Measurements from ENCODE around the gene PAK5. TPM values are rescaled to one million over a fixed set of nuclear protein-coding genes. Genes with fewer than 3 reads are reported as not detected.

The PAK5 gene
- total and polyA plus RNA-seq, 8 donors = 1.0 to 2.0 (median 1.5) TPM

DNA sequence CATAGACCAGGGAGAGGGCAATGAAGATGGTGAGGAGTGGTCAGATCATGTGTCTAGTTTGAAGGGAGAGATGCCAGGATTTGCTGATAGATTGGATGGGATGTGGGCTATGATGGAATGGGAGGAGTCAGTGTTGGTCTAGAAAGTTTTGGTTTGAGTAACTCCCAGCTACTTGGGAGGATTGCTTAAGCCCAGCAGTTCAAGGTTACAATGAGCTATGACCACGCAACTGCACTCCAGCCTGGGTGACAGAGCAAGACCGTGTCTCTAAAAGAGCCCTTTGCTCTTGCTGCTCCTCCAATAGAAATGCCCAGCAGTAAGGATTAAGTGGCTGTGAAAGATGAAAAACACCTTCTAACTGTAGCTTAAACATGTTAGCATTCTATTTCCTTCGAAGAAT is 342.7 kb downstream of the PAK5 start:
- Histone ChIP-seq H3K27ac (no peak overlapping the region), H3K4me3 (no peak overlapping the region), H3K27me3 (no peaks in the 10 kb centered on the region), H3K36me3 (no peaks in the 10 kb centered on the region), H3K4me1 (no peaks in the 10 kb centered on the region), H3K9me3 (no peaks in the 10 kb centered on the region)
- 76 to 78% methylated on average over 3 of the region's 3 CpGs for WGBS, 2 donors
- FAIRE-seq (no peak), ATAC-seq (no peak), DNase-seq (no peak)
- TF ChIP-seq, protein P1, sequence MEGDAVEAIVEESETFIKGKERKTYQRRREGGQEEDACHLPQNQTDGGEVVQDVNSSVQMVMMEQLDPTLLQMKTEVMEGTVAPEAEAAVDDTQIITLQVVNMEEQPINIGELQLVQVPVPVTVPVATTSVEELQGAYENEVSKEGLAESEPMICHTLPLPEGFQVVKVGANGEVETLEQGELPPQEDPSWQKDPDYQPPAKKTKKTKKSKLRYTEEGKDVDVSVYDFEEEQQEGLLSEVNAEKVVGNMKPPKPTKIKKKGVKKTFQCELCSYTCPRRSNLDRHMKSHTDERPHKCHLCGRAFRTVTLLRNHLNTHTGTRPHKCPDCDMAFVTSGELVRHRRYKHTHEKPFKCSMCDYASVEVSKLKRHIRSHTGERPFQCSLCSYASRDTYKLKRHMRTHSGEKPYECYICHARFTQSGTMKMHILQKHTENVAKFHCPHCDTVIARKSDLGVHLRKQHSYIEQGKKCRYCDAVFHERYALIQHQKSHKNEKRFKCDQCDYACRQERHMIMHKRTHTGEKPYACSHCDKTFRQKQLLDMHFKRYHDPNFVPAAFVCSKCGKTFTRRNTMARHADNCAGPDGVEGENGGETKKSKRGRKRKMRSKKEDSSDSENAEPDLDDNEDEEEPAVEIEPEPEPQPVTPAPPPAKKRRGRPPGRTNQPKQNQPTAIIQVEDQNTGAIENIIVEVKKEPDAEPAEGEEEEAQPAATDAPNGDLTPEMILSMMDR (IDR thresholded peaks at IDR 0.05) = no peak
- intact Hi-C loops (cut with DNase I) = no loop called here

DNA sequence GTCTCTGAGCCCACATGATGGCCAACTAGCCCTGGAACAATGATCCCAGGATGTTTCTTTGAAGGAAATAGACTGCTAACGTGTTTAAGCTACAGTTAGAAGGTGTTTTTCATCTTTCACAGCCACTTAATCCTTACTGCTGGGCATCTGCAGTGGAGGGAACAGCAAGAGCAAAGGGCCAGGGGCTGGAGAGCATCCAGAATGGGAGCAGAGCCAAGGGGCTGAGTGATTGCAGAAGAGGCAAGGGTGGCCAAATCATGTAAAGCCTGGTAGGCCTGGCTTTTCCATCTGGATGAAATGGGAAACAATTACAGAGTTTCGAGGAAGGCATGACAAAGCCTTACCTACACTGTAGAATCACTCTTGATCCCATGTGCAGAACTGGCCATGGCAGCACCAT is 343.2 kb downstream of the PAK5 start:
- Histone ChIP-seq H3K4me3 (no peak overlapping the region), H3K36me3 (no peaks in the 10 kb centered on the region), H3K27ac (no peak overlapping the region), H3K27me3 (no peaks in the 10 kb centered on the region), H3K4me1 (no peaks in the 10 kb centered on the region), H3K9me3 (no peaks in the 10 kb centered on the region)
- 60 to 61% methylated on average over 2 of the region's 2 CpGs for WGBS, 2 donors
- TF ChIP-seq, protein P1 (IDR thresholded peaks at IDR 0.05) = no peak
- DNase-seq (no peak), ATAC-seq (no peak), FAIRE-seq (no peak)
- intact Hi-C loops (cut with DNase I) = no loop called here

DNA sequence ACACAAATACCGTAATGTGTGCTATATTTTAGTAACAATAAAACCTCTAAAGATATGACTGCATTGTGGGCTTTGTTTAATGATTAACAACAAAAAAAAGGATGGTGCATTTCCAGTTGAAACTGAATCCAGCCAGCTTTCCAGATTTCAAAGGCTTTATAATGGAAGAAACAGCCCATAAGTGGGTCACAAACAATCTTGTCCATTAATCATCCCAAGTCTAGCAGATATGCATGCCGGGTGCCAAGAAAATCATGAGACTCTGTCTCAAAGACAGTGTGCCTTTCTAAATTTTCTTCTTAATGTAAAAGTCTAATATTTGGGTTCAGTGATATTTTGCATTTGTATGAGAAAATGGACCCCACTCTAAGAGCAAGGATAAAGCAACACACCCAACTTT is 345.1 kb downstream of the PAK5 start:
- Histone ChIP-seq H3K27me3 (no peaks in the 10 kb centered on the region), H3K4me1 (no peaks in the 10 kb centered on the region), H3K9me3 (no peaks in the 10 kb centered on the region), H3K36me3 (no peaks in the 10 kb centered on the region), H3K4me3 (no peak overlapping the region), H3K27ac (no peak overlapping the region)
- FAIRE-seq (no peak), DNase-seq (no peak), ATAC-seq (peak in 1 of 4 donors; percentile 34)
- intact Hi-C loops (cut with DNase I) = no loop called here
- 27 to 33% methylated on average over 2 of the region's 2 CpGs for WGBS, 2 donors
- TF ChIP-seq, protein P1 (IDR thresholded peaks at IDR 0.05) = no peak

DNA sequence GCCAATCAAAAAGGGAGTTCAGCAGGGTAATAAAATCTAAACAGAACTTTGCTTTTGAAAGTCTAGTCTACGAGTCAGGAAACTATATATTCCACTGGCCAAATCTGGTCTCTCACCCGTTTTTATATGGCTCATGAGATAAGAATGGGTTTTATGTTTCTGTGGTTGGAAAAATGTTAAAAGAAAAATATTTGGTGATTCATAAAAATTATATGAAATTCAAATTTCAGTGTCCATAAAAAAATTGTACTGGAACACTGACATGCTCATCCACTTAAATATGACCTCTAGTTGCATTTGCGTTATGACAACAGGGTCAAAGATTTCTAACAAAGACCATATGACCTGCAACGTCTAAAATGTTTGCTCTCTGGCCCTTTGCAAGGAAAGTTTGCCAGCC is 346.8 kb downstream of the PAK5 start:
- intact Hi-C loops (cut with DNase I) = no loop called here
- 47 to 62% methylated on average over 4 of the region's 4 CpGs for WGBS, 2 donors
- no peaks in the 10 kb centered on the region for H3K36me3 ChIP-seq
- no peak overlapping the region for H3K27ac ChIP-seq
- H3K4me3 ChIP-seq = no peak overlapping the region
- H3K4me1 ChIP-seq = no peaks in the 10 kb centered on the region
- no peaks in the 10 kb centered on the region for H3K27me3 ChIP-seq
- TF ChIP-seq, protein P1 (IDR thresholded peaks at IDR 0.05) = no peak
- H3K9me3 ChIP-seq = no peaks in the 10 kb centered on the region
- no peak for DNase-seq
- no peak for ATAC-seq
- no peak for FAIRE-seq

DNA sequence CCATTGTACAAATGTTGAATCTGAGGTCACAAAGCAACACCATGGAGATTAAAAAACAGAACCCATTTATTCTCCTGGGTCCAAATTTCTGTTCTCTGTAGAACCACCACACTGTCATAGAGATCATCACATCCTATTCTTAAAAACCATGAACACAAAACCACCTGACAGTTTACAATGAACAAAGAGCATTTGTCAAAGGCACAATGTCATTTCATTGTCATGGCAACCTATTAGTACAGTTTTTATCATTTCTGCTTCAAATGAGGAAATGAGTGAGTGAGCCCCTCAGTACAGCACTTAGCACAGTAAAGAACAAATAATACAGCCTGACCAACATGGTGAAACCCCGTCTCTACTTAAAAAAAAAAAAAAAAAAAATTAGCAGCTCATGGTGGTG is 347.6 kb downstream of the PAK5 start:
- intact Hi-C loops (cut with DNase I) = no loop called here
- no peaks in the 10 kb centered on the region for H3K4me1 ChIP-seq
- H3K4me3 ChIP-seq = no peak overlapping the region
- H3K27me3 ChIP-seq = no peaks in the 10 kb centered on the region
- no peak overlapping the region for H3K27ac ChIP-seq
- TF ChIP-seq, protein P1 (IDR thresholded peaks at IDR 0.05) = no peak
- WGBS, 2 donors = 25 to 45% methylated on average over 1 of the region's 1 CpG
- ATAC-seq (no peak), DNase-seq (no peak), FAIRE-seq (no peak)
- H3K36me3 ChIP-seq = no peaks in the 10 kb centered on the region
- H3K9me3 ChIP-seq = no peaks in the 10 kb centered on the region
